Dendritic cell treated with granulocyte-macrophage colony-stimulating factor and Interleukin-4, amounts not matched to agents 40 ng/mL and 50 ng/mL, for 4 days (primary cell): ENCODE measurements around the gene COX4I2.

ENCODE experiments used
- H3K27ac Mint-ChIP-seq: one replicate; pipeline ENCODE4 v1.8.0; 2022; ENCODE audit warnings: mild to moderate bottlenecking, mixed read lengths
- H3K27me3 Mint-ChIP-seq: one replicate; pipeline ENCODE4 v1.8.0; 2022; ENCODE audit warnings: mild to moderate bottlenecking, mixed read lengths
- H3K36me3 Mint-ChIP-seq: one replicate; pipeline ENCODE4 v1.8.0; 2022; ENCODE audit warnings: low read depth, mixed read lengths
- H3K4me1 Mint-ChIP-seq: one replicate; pipeline ENCODE4 v1.8.0; 2022; ENCODE audit warnings: low read depth, mixed read lengths
- H3K4me3 Mint-ChIP-seq: one replicate; pipeline ENCODE4 v1.8.0; 2022; ENCODE audit warnings: mild to moderate bottlenecking, moderate library complexity, mixed read lengths
- H3K9me3 Mint-ChIP-seq: one replicate; pipeline ENCODE4 v1.8.0; 2022; ENCODE audit warnings: mixed read lengths
- intact Hi-C: fragments of 100-400 bp; cut with micrococcal nuclease; formaldehyde crosslinking; loops from one replicate; pipeline ENCODE4 v1.15.0; 2022

The COX4I2 gene

DNA sequence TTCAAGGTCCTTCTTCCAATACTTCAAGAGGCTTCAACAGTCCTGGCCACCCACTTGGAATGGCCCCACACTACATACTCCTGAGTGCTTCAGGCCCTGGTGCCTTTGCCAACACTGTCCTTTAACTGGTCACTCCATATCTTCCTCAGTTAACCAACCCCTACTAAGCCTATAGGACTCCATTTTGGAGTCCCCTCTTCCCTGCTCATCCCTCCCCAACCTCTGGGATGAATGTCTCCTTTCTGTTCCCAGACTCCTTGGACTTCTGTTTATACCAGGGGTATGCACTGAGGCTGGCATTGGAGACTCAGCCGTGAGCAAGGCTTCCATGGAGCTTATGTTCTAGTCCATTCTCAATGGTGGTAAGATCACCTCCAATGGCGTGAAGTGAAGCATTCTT is 33.6 kb downstream of the COX4I2 start:
- Mint-ChIP-seq H3K4me3 (no peak overlapping the region), H3K4me1 (peaks cover 75% of the 10 kb centered on the region), H3K27me3 (no peaks in the 10 kb centered on the region), H3K9me3 (no peaks in the 10 kb centered on the region), H3K27ac (no peak overlapping the region), H3K36me3 (peaks cover 75% of the 10 kb centered on the region)
- intact Hi-C loops: no loop called here

GRCh38 chr20:31673435-31673834 is 35.7 kb downstream of the COX4I2 start:
- Mint-ChIP-seq H3K36me3 (peaks cover 78% of the 10 kb centered on the region), H3K9me3 (no peaks in the 10 kb centered on the region), H3K4me3 (no peak overlapping the region), H3K4me1 (peaks cover 73% of the 10 kb centered on the region), H3K27ac (no peak overlapping the region), H3K27me3 (no peaks in the 10 kb centered on the region)
- intact Hi-C loops: no loop called here

- Mint-ChIP-seq H3K9me3 (no peaks in the 10 kb centered on the region), H3K27me3 (no peaks in the 10 kb centered on the region), H3K36me3 (peaks cover 80% of the 10 kb centered on the region), H3K4me1 (peaks cover 77% of the 10 kb centered on the region), H3K27ac (peak overlapping the region; percentile 93), H3K4me3 (no peak overlapping the region)
- intact Hi-C loops: no loop called here
These were observed 36.3 kb downstream of the COX4I2 start for GRCh38 chr20:31673943-31674463.

DNA sequence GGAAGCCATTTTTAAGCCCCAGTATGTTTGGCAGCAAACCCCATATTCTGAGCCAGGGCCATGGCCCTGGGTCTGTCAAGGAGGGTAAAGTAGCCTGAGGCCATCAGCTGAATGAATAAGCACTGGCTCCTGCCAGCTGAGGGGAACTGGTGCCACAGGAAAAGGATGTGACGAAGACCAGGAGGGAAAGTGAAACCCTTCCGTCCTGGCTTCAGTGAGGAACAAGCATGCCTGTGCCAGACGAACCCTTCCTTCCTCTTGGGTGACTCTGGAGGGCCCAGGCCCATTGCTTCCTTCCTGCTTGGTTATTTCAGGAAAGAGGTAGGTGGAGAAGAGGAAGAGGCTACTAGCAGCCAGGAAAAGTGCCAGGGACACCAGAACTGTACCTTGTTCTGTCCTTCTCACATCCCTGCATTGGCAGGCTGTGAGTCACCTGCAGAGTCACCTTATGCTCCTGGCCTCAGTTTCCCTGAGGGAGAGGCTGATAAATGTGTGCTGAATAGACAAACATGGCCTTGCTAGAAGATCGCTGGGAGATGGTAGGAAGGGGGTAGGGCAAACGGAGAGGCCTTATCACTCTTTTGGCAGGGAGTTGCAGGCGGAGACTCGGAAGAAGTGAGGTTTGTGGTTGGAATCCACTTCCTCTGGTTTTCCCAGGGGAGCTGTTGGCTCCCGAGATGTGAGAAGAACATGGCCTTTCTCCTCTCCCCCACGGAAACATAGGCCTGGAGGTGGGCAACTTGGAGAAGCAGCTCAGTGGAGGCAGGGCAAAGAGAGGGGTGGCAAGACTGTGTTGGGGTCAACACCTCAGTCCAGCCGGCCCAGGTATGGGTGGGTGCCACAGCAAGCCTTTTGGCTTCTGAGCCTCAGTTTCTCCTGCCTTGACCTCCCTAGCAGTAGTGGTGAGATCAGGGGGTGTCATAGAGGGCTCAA is 37.4 kb downstream of the COX4I2 start:
- H3K4me3 Mint-ChIP-seq: peak overlapping the region; percentile 72
- peaks cover 76% of the 10 kb centered on the region for H3K36me3 Mint-ChIP-seq
- H3K27me3 Mint-ChIP-seq: no peaks in the 10 kb centered on the region
- H3K4me1 Mint-ChIP-seq: peaks cover 75% of the 10 kb centered on the region
- peak overlapping the region; percentile 93 for H3K27ac Mint-ChIP-seq
- intact Hi-C loops: loop anchor here (1.0 kb wide), 2 partner anchors 24 to 48 kb away; no protein-coding TSS in a partner anchor
- H3K9me3 Mint-ChIP-seq: no peaks in the 10 kb centered on the region

DNA sequence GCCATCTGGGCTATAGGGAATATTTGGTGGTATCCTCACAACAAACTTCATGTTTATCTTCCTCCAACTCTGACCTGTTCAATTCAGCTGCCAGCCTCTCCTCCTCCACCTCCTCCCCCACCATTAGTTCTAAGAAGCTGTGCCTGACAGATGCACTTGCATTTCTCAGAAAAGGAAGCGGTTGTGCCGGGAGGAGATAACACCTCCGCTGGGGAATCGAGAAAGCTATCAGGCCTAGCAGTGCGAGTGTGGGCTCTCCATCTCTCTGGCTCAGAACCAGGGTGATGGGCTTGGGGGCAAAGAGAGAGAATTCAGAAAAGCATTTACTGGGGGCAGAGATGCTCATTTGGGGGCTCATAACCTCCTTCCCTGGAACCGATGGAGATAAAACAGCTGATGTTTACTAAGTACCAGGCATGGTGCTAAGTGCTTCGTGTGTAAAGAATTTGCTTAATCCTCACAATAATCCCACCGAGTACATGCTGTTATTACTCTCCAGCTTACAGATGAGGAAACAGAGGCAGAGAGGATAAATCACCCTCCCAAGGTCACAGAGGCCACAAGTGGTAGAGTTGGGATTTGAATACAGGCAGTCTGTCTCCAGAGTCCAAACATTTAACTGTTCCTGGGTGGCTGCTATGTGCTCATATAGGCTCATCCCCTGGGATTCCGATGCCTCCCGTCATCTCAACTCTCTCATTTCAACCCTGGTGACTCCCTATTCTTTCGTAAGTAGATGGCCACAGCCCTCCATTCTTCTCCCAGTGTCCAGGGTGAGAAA is 38.3 kb downstream of the COX4I2 start:
- Mint-ChIP-seq H3K4me1 (peaks cover 81% of the 10 kb centered on the region), H3K27me3 (no peaks in the 10 kb centered on the region), H3K4me3 (peak overlapping the region; percentile 72), H3K9me3 (no peaks in the 10 kb centered on the region), H3K27ac (peak overlapping the region; percentile 93), H3K36me3 (peaks cover 75% of the 10 kb centered on the region)
- intact Hi-C loops: loop anchor here (1.0 kb wide), 2 partner anchors 23 to 47 kb away; no protein-coding TSS in a partner anchor

DNA sequence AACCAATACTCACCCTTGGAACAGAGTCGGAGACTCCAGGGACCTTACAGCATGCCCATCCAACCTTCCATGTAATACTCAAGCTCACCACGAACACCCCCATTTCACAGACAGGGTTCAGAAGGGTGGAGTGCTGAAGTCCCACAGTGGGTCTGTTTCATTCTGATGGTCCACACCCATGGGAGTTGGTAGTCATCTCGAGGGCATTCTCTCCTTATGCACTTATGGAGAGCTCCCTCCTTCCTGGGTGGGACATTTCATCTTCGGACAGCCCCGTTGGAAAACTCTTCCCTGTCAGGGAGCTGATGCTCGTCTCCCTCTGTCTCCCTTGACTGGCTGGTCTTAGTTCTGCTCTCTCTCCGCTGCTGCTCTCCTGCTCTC is 38.9 kb downstream of the COX4I2 start:
- intact Hi-C loops: no loop called here
- peaks cover 75% of the 10 kb centered on the region for H3K36me3 Mint-ChIP-seq

GRCh38 chr20:31677553-31678260 is 40.0 kb downstream of the COX4I2 start:
- H3K36me3 Mint-ChIP-seq: peaks cover 69% of the 10 kb centered on the region
- no peaks in the 10 kb centered on the region for H3K27me3 Mint-ChIP-seq
- peak overlapping the region; percentile 61 for H3K27ac Mint-ChIP-seq
- H3K4me1 Mint-ChIP-seq: peaks cover 82% of the 10 kb centered on the region
- no peaks in the 10 kb centered on the region for H3K9me3 Mint-ChIP-seq
- no peak overlapping the region for H3K4me3 Mint-ChIP-seq
- intact Hi-C loops: no loop called here

More for the DNA sequence above, 38.9 kb downstream of the COX4I2 start:
- peaks cover 82% of the 10 kb centered on the region for H3K4me1 Mint-ChIP-seq
- H3K4me3 Mint-ChIP-seq: no peak overlapping the region
- H3K27me3 Mint-ChIP-seq: no peaks in the 10 kb centered on the region
- H3K9me3 Mint-ChIP-seq: no peaks in the 10 kb centered on the region
- peak overlapping the region; percentile 93 for H3K27ac Mint-ChIP-seq

GRCh38 chr20:31678389-31679356 is 41.0 kb downstream of the COX4I2 start:
- H3K27ac Mint-ChIP-seq: peak overlapping the region; percentile 26
- peaks cover 67% of the 10 kb centered on the region for H3K36me3 Mint-ChIP-seq
- peaks cover 85% of the 10 kb centered on the region for H3K4me1 Mint-ChIP-seq
- no peak overlapping the region for H3K4me3 Mint-ChIP-seq
- H3K9me3 Mint-ChIP-seq: no peaks in the 10 kb centered on the region
- intact Hi-C loops: no loop called here
- no peaks in the 10 kb centered on the region for H3K27me3 Mint-ChIP-seq

DNA sequence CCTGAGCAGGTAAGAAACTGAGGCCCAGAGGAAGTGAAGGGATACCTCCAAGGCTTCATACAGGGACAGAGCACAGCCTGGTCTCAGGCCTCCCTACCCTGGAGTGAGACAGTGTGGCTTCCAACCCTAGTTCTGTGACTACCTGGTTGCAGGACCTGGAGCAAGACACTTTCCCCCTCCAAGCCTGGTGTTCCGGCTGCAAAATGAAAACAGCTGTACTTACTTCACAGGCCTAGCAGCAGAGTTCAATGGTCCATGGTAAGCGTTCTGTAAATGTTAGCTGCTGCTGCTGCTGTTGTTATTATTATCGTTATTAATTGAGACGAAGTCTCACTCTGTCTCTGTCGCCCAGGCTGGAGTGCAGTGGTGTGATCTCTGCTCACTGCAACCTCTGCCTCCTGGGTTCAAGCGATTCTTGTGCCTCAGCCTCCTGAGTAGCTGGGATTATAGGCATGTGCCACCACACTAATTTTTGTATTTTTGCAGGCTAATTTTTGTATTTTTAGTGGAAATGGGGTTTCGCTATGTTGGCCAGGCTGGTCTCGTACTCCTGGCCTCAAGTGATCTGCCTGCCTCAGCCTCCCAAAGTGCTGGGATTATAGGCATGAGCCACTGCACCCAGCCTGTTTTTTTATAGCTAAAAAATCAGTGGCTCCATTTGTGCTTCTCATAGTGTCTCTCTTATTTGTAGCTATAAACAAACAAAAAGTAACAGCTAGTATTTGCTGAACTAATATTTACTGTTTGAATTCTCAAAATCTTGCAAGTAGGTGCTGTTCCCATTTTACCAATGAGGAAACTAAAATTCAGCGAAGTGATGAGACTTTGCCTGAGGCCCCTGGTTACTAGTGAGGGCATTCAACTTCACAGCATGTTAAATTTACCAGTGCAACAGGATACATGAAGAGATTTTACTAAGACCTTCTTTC is 41.9 kb downstream of the COX4I2 start:
- Mint-ChIP-seq H3K9me3 (no peaks in the 10 kb centered on the region), H3K27ac (peak overlapping the region; percentile 26), H3K4me1 (peaks cover 75% of the 10 kb centered on the region), H3K36me3 (peaks cover 72% of the 10 kb centered on the region), H3K27me3 (no peaks in the 10 kb centered on the region), H3K4me3 (no peak overlapping the region)
- intact Hi-C loops: no loop called here

- H3K27me3 Mint-ChIP-seq: no peaks in the 10 kb centered on the region
- H3K36me3 Mint-ChIP-seq: peaks cover 79% of the 10 kb centered on the region
- H3K27ac Mint-ChIP-seq: no peak overlapping the region
- no peaks in the 10 kb centered on the region for H3K9me3 Mint-ChIP-seq
- H3K4me3 Mint-ChIP-seq: no peak overlapping the region
- intact Hi-C loops: no loop called here
- H3K4me1 Mint-ChIP-seq: peaks cover 66% of the 10 kb centered on the region
These were observed 42.8 kb downstream of the COX4I2 start for GRCh38 chr20:31680286-31681127.

- intact Hi-C loops: no loop called here
- Mint-ChIP-seq H3K36me3 (peaks cover 80% of the 10 kb centered on the region), H3K27ac (no peak overlapping the region), H3K27me3 (no peaks in the 10 kb centered on the region), H3K4me1 (peaks cover 59% of the 10 kb centered on the region), H3K4me3 (no peak overlapping the region), H3K9me3 (no peaks in the 10 kb centered on the region)
These were observed 43.5 kb downstream of the COX4I2 start for GRCh38 chr20:31681128-31681727.
